Adipose tissue (tissue), 3 donors: Measurements from ENCODE around the gene KIAA2012. TPM values are rescaled to one million over a fixed set of nuclear protein-coding genes. Genes with fewer than 3 reads are reported as not detected.

Source experiments
- H3K27ac ChIP-seq: one replicate; pipeline ENCODE4 v1.5.1; 2013; ENCODE audit warnings: low read depth, low read length
- WGBS, 3 donors: extraction: QIAGEN DNeasy Blood & Tissue Kit; methylation state at CpG; one replicate each; pipeline ENCODE4 v1.1.7; 2013; 5-methylcytosine and 5-hydroxymethylcytosine counted together
- polyA plus RNA-seq, 3 donors: library from polyadenylated mRNA; stranded (reverse); fragments of 200-250 nt; gene quantifications; one replicate each; pipeline ENCODE4 v1.2.3, GENCODE V29; 2013
- donor health status: healthy with polysubstance abuse.
- donor health status: Bipolar disorder and iron deficiency.
- donor health status: healthy.

The KIAA2012 gene
- polyA plus RNA-seq, 3 donors: 0.01 to 0.11 TPM; not detected in 1

DNA sequence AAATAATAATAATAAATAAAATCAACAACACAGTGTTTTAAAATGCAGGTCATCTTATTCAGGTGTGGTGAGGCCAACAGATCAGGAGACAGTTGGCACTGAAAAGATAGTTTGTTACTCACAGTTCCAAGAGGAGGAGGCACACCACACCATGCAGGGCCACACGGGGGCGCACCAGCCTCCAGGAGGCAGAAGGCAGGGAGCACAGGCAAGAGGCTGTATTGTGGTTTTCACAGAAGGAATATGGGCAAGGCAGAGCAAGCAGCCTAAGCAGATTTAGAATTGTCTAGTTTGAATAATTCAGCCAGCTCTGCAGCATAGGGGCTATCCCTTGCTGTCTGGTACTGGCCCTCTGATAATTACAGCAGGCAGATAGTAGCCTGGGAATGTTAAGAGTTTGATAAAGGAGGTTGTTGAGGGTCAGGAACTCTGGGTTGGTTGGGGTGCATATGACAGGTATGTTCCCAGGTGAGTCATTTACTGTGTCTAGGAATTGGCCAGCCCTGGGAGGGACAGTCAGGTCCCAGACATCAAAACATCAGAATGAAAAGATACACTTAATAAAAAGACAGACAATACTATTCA lies 31.3 kb downstream of the KIAA2012 start:
- WGBS, 3 donors: 35 to 78% (median 64%) methylated on average over 2 of the region's 2 CpGs
- no peak overlapping the region for H3K27ac ChIP-seq

- H3K27ac ChIP-seq: no peak overlapping the region
Observed at GRCh38 chr2:202105025-202105424, 32.0 kb downstream of the KIAA2012 start.

- H3K27ac ChIP-seq: no peak overlapping the region
- WGBS, 3 donors: 88 to 97% (median 95%) methylated on average over 3 of the region's 3 CpGs
Observed at GRCh38 chr2:202108345-202108744, 35.3 kb downstream of the KIAA2012 start.

GRCh38 chr2:202109139-202109736 lies 36.2 kb downstream of the KIAA2012 start:
- H3K27ac ChIP-seq: no peak overlapping the region
- WGBS, 3 donors: 43 to 62% (median 51%) methylated on average over 6 of the region's 6 CpGs

GRCh38 chr2:202109737-202110184 lies 36.7 kb downstream of the KIAA2012 start:
- WGBS, 3 donors: 43 to 58% (median 54%) methylated on average over 5 of the region's 5 CpGs

DNA sequence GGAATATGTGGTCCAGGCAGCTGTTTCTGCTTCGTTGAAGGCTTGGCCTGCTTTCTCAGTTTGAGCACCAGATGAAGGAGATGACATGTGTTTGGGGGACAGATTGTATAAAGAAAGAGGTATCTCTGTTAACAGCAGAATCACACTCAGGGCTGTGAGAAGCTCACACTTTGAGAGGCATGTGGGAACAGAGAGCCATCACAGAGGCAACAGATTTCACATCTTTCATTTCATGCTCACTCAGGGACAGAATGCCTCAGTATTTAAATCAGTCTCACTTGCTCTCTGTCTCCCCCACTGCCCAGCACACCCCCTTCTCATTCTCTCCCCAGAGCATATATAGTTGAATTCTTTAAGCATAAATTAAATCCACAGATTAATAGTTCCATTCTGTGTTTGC lies 37.4 kb downstream of the KIAA2012 start:
- no peak overlapping the region for H3K27ac ChIP-seq
- 26 to 70% (median 38%) methylated on average over 1 of the region's 1 CpG for WGBS, 3 donors

More at GRCh38 chr2:202109737-202110184, 36.7 kb downstream of the KIAA2012 start:
- H3K27ac ChIP-seq: no peak overlapping the region

GRCh38 chr2:202112041-202112440 lies 39.0 kb downstream of the KIAA2012 start:
- WGBS, 3 donors: 88 to 94% (median 89%) methylated on average over 7 of the region's 7 CpGs
- no peak overlapping the region for H3K27ac ChIP-seq

GRCh38 chr2:202113571-202114142 lies 40.6 kb downstream of the KIAA2012 start:
- 44 to 76% (median 72%) methylated on average over 6 of the region's 6 CpGs for WGBS, 3 donors
- no peak overlapping the region for H3K27ac ChIP-seq

DNA sequence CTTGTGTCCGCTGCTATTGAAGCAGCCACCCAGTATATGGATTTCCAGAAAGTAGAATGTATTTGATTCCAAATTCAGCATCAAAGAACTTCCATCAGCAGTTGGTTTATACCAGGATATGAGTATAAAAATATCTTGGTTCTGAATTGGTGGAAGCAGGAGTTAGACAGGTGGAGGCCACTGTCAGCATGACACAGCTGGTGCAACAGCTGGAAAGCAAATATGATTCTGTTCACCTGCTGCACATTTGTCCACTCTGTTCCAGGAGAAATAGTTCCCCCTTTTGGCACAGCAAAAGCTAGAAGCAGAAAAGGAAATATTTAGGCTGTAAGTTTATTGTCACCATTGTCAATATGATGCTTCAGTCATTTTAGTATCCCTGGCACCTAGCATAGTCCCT lies 41.2 kb downstream of the KIAA2012 start:
- no peak overlapping the region for H3K27ac ChIP-seq
- 78 to 84% (median 79%) methylated on average over 1 of the region's 1 CpG for WGBS, 3 donors

- 89 to 97% (median 94%) methylated on average over 1 of the region's 1 CpG for WGBS, 3 donors
- no peak overlapping the region for H3K27ac ChIP-seq
Observed at GRCh38 chr2:202114795-202115194, 41.7 kb downstream of the KIAA2012 start.

DNA sequence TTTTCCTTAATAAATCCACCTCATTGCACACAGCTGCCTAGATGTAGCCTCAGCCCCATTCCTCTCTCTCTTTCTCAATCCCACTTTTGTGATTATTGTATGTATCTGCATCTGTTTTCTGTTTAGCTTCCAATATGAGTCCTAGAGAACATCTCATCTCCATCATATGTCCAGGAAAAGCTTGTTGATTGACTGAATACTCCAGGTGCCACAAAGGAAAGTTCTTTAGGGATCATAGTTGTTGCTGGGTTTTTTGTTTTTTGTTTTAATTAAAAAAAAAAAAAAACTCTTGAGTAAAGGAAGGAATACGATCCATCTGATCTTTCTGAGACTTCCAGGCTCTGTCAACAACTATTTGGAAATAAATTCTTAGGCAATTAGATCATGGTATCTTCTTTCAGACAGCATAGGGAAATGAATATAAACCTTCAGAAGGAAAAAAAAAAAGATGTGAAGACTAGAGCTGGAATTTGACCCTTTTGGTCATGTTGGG lies 42.5 kb downstream of the KIAA2012 start:
- no peak overlapping the region for H3K27ac ChIP-seq
- 28 to 56% (median 31%) methylated on average over 1 of the region's 1 CpG for WGBS, 3 donors

DNA sequence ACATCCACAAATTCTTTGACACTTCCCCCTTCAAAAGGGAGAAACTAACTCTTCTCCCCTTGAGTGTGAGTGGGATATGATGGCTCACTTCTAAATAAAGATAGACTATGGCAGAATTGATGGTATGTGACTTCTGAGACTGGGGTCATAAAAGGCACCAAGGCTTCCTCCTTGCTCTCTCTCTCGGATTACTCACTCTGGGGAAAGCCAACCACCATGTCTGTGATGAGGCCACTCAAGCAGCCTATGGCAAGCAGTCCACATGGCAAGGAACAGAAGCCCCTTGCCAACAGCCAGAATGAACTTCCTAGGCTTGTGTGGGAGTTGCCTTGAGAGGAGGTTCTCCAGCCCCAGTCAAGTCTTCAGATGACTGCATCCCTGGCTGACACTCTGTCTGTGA lies 43.6 kb downstream of the KIAA2012 start:
- 58 to 79% (median 79%) methylated on average over 1 of the region's 1 CpG for WGBS, 3 donors
- H3K27ac ChIP-seq: no peak overlapping the region

DNA sequence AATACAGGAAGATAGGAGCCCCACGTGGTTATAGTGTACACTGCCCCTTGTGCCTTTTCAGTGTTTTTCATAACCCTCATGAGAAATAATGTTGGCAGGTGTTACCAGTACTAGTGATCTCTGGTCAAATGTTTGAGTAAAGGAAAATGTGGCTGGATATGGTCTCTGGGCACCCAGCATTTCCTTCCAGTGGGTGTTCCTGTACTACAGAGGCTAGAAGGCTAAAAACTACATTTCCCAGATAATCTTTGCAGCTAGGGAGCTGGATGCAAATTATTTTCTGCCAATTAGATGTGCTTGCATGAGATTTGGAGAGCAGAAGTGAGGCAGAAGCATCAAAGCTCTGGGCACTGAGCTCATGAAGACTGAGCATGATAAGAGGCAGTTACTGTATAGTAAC lies 45.1 kb downstream of the KIAA2012 start:
- H3K27ac ChIP-seq: no peak overlapping the region

GRCh38 chr2:202120828-202121227 lies 47.8 kb downstream of the KIAA2012 start:
- WGBS, 3 donors: 77 to 84% (median 83%) methylated on average over 3 of the region's 3 CpGs
- no peak overlapping the region for H3K27ac ChIP-seq

More for the DNA sequence above, 45.1 kb downstream of the KIAA2012 start:
- WGBS, 3 donors: 54 to 70% (median 69%) methylated on average over 1 of the region's 1 CpG

GRCh38 chr2:202121532-202122162 lies 48.6 kb downstream of the KIAA2012 start:
- H3K27ac ChIP-seq: no peak overlapping the region
- WGBS, 3 donors: 59 to 81% (median 77%) methylated on average over 9 of the region's 9 CpGs

DNA sequence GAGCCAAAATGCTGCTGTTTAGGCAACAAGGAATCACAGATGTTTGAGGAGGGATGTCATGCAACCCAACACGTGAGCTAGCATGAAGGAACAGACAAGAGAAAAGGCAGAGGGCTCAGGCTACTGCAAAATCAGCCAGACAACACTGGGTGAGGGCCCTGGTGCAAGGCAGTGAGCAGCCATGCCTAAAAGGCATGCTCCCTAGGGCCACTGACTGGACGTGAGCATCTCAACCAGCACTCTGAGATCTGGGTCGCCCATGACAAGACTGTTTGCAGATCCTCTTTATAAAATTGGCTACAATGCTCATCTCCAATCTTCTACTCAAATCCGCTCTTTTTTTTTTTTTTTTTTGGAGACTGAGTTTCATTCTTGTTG lies 49.1 kb downstream of the KIAA2012 start:
- no peak overlapping the region for H3K27ac ChIP-seq
- WGBS, 3 donors: 87 to 93% (median 88%) methylated on average over 4 of the region's 4 CpGs

GRCh38 chr2:202122980-202123720 lies 50.1 kb downstream of the KIAA2012 start:
- H3K27ac ChIP-seq: no peak overlapping the region
- WGBS, 3 donors: 31 to 58% (median 55%) methylated on average over 19 of the region's 19 CpGs

GRCh38 chr2:202124286-202124685 lies 51.2 kb downstream of the KIAA2012 start:
- no peak overlapping the region for H3K27ac ChIP-seq
- WGBS, 3 donors: 75 to 91% (median 78%) methylated on average over 2 of the region's 2 CpGs
